ENCODE results near the gene SIVA1. TPM values are rescaled to one million over a fixed set of nuclear protein-coding genes. Genes with fewer than 3 reads are reported as not detected.

The SIVA1 gene
- total RNA-seq, 1 experiment from 2014 or later = 85.8 TPM

- Histone ChIP-seq H3K79me2 (ENCODE audit: low read depth) (no peaks in the 10 kb centered on the region), H2AFZ (no peak overlapping the region), H3K4me1 (replicated peaks; ENCODE audit: insufficient read depth) (no peaks in the 10 kb centered on the region; the same call in 1 of the 2 replicates), H3K9me3 (ENCODE audit: insufficient read depth, low read depth) (no peaks in the 10 kb centered on the region), H3K4me3 (no peak overlapping the region), H3K27ac (no peak overlapping the region), H3K36me3 (ENCODE audit: low read depth) (no peaks in the 10 kb centered on the region), H3K9me2 (ENCODE audit: insufficient read depth) (no peaks in the 10 kb centered on the region), H4K20me1 (ENCODE audit: insufficient read depth) (peaks cover 11% of the 10 kb centered on the region; the same call in 1 of the 2 replicates), H3K4me2 (no peak overlapping the region), H3F3A (ENCODE audit: insufficient read depth, low read depth) (peaks cover 10% of the 10 kb centered on the region; the same call in 1 of the 2 replicates), H3K27me3 (ENCODE audit: insufficient read depth, low read depth) (no peaks in the 10 kb centered on the region)
- DNase-seq = no peak
- TF ChIP-seq EZH2 (IDR thresholded peaks at IDR 0.05; ENCODE audit: low read depth) = no peak
- TF ChIP-seq, protein P1, sequence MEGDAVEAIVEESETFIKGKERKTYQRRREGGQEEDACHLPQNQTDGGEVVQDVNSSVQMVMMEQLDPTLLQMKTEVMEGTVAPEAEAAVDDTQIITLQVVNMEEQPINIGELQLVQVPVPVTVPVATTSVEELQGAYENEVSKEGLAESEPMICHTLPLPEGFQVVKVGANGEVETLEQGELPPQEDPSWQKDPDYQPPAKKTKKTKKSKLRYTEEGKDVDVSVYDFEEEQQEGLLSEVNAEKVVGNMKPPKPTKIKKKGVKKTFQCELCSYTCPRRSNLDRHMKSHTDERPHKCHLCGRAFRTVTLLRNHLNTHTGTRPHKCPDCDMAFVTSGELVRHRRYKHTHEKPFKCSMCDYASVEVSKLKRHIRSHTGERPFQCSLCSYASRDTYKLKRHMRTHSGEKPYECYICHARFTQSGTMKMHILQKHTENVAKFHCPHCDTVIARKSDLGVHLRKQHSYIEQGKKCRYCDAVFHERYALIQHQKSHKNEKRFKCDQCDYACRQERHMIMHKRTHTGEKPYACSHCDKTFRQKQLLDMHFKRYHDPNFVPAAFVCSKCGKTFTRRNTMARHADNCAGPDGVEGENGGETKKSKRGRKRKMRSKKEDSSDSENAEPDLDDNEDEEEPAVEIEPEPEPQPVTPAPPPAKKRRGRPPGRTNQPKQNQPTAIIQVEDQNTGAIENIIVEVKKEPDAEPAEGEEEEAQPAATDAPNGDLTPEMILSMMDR (conservative IDR thresholded peaks at IDR 0.05) = no peak
- ChIA-PET CTCF (no interaction called here), POLR2A (ENCODE audit: unreplicated experiment) (no interaction called here)
- no TSS peak for BruUV-seq (replicated peaks)
- intact Hi-C loops (cut with micrococcal nuclease; ENCODE audit: unreplicated experiment) = no loop called here
These were observed 34.1 kb upstream of the SIVA1 start for GRCh38 chr14:104718871-104719270.

- Histone ChIP-seq H3K4me1 (replicated peaks; ENCODE audit: insufficient read depth) (no peaks in the 10 kb centered on the region; the same call in 1 of the 2 replicates), H3F3A (ENCODE audit: insufficient read depth, low read depth) (peaks cover 10% of the 10 kb centered on the region; the same call in 1 of the 2 replicates), H3K9me3 (ENCODE audit: insufficient read depth, low read depth) (no peaks in the 10 kb centered on the region), H3K79me2 (ENCODE audit: low read depth) (no peaks in the 10 kb centered on the region), H3K4me3 (no peak overlapping the region), H2AFZ (no peak overlapping the region), H3K27ac (no peak overlapping the region), H3K9me2 (ENCODE audit: insufficient read depth) (no peaks in the 10 kb centered on the region), H3K27me3 (ENCODE audit: insufficient read depth, low read depth) (no peaks in the 10 kb centered on the region), H4K20me1 (ENCODE audit: insufficient read depth) (peaks cover 11% of the 10 kb centered on the region; the same call in 1 of the 2 replicates), H3K36me3 (ENCODE audit: low read depth) (no peaks in the 10 kb centered on the region), H3K4me2 (no peak overlapping the region)
- POLR2A ChIA-PET (ENCODE audit: unreplicated experiment) = no interaction called here
- CTCF ChIA-PET = no interaction called here
- no peak for TF ChIP-seq EZH2 (IDR thresholded peaks at IDR 0.05; ENCODE audit: low read depth)
- TF ChIP-seq, protein P1 (conservative IDR thresholded peaks at IDR 0.05) = no peak
- intact Hi-C loops (cut with micrococcal nuclease; ENCODE audit: unreplicated experiment) = no loop called here
- DNase-seq = no peak
- no TSS peak for BruUV-seq (replicated peaks)
These were observed 33.6 kb upstream of the SIVA1 start for GRCh38 chr14:104719343-104719742.

DNA sequence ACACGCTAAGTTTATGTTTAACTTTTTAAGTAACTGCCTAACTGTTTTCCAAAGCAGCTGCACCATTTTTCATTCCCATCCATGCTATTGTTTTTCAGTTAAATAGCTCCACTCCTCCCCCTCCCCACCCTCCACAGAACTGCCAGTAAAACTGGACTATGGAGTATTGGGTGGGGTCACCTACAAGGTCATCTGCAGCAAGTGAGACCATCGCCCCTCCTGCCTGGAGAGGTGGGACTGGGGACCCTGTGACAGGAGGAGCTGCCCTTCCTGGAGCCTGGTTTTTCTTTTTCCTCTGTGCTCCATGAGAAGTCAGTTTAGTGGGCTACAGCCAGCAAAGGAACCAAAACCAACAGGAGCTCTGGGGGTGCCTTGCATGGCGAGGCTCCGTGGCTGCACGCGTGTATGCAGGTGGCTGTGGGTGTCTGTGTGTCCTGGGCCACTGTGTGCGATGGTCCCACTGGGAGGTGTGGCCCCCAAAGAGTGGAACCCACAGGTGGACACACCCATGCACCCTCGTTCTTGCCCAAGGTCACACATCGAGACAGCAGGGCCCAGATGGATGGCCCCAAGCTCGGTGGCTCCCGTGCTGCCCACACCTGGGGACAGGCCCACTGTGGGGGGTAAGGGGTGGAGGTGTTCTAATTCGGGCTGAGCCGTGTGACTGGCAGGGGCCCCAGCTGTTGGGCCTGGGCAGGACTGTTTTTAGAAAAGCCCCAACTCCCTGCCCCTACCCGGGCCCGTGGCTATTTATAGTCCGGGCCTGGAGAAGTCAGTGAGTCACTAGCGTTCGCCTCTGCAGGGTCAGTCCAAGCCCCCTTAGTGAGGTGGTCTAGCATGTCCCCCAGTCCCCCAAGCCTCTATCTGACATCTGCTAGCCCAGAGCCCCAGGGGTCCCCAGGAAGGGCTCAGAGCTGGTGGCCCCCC is 31.2 kb upstream of the SIVA1 start:
- intact Hi-C loops (cut with micrococcal nuclease; ENCODE audit: unreplicated experiment) = no loop called here
- POLR2A ChIA-PET (ENCODE audit: unreplicated experiment) = no interaction called here
- Histone ChIP-seq H3K27me3 (ENCODE audit: insufficient read depth, low read depth) (no peaks in the 10 kb centered on the region), H3K4me2 (no peak overlapping the region), H3K27ac (no peak overlapping the region), H3K36me3 (ENCODE audit: low read depth) (no peaks in the 10 kb centered on the region), H3K9me2 (ENCODE audit: insufficient read depth) (no peaks in the 10 kb centered on the region), H4K20me1 (ENCODE audit: insufficient read depth) (peaks cover 13% of the 10 kb centered on the region; the same call in 1 of the 2 replicates), H3K9me3 (ENCODE audit: insufficient read depth, low read depth) (no peaks in the 10 kb centered on the region), H2AFZ (no peak overlapping the region), H3K4me1 (replicated peaks; ENCODE audit: insufficient read depth) (peaks cover 6% of the 10 kb centered on the region; the same call in 1 of the 2 replicates), H3F3A (ENCODE audit: insufficient read depth, low read depth) (peaks cover 10% of the 10 kb centered on the region; the same call in 1 of the 2 replicates), H3K79me2 (ENCODE audit: low read depth) (no peaks in the 10 kb centered on the region), H3K4me3 (no peak overlapping the region)
- CTCF ChIA-PET = no interaction called here
- no peak for DNase-seq
- no peak for TF ChIP-seq EZH2 (IDR thresholded peaks at IDR 0.05; ENCODE audit: low read depth)
- TF ChIP-seq, protein P1 (conservative IDR thresholded peaks at IDR 0.05) = no peak
- no TSS peak for BruUV-seq (replicated peaks)
